ENCODE data around the gene SLC26A2. TPM values are rescaled to one million over a fixed set of nuclear protein-coding genes. Genes with fewer than 3 reads are reported as not detected.

The SLC26A2 gene
- total RNA-seq, 1 donor from 2014 or later: 11.0 TPM

DNA sequence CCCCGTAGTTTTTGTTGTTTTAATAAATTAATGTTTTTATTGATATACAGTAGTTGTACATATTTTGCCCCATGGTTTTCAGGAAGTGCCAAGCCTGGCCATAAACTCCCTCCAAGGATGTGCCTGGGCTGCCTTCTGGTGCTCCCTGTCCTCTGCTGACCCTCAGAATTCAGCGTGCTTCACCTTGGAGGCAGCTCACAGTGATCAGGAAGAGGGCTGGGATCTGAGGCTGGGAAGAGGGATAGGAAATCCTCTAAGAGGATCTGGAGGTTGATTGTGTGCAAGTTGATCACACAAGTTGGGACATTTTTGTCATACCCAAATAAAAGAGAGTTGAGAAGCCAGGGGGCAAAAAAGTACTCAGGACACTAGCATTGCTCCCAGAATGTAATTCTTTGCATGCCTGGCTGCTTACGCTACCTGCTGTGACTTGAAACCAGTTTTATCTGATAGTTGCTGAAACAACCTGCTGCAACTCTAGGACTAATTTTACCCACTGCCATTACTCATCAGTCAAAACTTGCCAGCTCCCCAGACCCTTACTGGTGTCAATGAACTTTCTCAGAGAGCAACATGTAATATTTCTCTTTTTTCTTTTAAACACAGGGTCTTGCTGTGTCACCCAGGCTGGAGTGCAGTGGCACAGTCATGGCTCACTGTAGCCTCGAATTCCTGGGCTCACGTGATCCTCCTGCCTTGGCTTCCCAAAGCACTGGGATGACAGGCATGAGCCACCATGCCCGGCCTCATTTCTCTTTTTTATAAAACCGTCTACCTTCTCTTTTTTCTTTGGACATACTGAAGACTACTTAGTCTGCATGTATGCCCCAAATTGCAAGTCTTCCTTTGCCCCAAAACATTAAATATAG is 44.9 kb upstream of the SLC26A2 start:
- no peaks in the 10 kb centered on the region for H3K36me3 Mint-ChIP-seq (ENCODE audit: low read depth)
- H3K27ac Mint-ChIP-seq: no peak overlapping the region
- intact Hi-C loops (cut with micrococcal nuclease): no loop called here
- ATAC-seq (ENCODE audit: low read depth) (no peak), DNase-seq (no peak)
- ChIA-PET CTCF (no interaction called here), POLR2A (no interaction called here)
- H3K27me3 Mint-ChIP-seq: peaks cover 13% of the 10 kb centered on the region
- H3K4me1 Mint-ChIP-seq: peaks cover 3% of the 10 kb centered on the region
- no peaks in the 10 kb centered on the region for H3K9me3 Mint-ChIP-seq
- TF ChIP-seq, protein P1, sequence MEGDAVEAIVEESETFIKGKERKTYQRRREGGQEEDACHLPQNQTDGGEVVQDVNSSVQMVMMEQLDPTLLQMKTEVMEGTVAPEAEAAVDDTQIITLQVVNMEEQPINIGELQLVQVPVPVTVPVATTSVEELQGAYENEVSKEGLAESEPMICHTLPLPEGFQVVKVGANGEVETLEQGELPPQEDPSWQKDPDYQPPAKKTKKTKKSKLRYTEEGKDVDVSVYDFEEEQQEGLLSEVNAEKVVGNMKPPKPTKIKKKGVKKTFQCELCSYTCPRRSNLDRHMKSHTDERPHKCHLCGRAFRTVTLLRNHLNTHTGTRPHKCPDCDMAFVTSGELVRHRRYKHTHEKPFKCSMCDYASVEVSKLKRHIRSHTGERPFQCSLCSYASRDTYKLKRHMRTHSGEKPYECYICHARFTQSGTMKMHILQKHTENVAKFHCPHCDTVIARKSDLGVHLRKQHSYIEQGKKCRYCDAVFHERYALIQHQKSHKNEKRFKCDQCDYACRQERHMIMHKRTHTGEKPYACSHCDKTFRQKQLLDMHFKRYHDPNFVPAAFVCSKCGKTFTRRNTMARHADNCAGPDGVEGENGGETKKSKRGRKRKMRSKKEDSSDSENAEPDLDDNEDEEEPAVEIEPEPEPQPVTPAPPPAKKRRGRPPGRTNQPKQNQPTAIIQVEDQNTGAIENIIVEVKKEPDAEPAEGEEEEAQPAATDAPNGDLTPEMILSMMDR (IDR thresholded peaks at IDR 0.05): no peak
- H3K4me3 Mint-ChIP-seq: no peak overlapping the region

DNA sequence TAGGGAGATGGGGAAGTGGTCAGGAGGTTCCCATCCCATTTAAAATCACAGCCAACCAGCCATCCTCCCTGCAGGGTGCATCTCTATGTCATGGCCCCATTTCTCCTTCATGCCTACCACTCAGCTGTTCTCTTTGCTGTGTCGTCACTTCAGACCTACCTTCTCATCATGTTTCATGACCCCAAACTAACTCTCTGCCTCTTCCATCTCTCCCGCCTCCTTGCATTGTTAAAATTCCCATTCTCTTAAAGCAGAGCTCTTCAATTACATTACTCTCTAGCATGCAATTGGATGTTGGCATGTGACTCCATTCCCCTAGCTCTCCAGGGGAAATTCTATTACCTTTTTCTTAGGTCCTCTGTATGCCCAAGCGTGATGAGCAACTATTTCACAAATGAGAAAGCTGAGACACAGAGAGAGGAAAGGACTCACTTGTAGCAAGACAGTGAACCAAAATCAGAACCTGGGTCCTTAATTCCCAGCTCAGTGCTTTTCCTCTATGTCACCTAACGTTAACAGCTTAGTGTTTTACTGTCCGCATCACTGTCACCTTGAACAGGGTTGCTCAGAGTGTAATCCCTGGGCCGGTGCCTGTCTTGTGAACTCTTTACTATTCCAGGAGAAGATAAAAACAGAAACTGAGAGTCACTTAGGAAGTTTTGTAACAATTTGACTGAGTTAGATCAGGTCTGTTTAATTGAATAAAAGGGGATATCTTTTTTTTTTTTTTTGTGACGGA is 44.1 kb upstream of the SLC26A2 start:
- TF ChIP-seq, protein P1 (IDR thresholded peaks at IDR 0.05): no peak
- CTCF ChIA-PET: interaction anchor here (0.7 kb wide), 1 partner anchor 77 kb away, joined by 3 read pairs; no protein-coding TSS in a partner anchor
- no peak overlapping the region for H3K4me3 Mint-ChIP-seq
- H3K4me1 Mint-ChIP-seq: peaks cover 3% of the 10 kb centered on the region
- DNase-seq (no peak), ATAC-seq (ENCODE audit: low read depth) (no peak)
- POLR2A ChIA-PET: no interaction called here
- H3K9me3 Mint-ChIP-seq: no peaks in the 10 kb centered on the region
- H3K27ac Mint-ChIP-seq: no peak overlapping the region
- H3K36me3 Mint-ChIP-seq (ENCODE audit: low read depth): no peaks in the 10 kb centered on the region
- intact Hi-C loops (cut with micrococcal nuclease): no loop called here
- peaks cover 7% of the 10 kb centered on the region for H3K27me3 Mint-ChIP-seq

DNA sequence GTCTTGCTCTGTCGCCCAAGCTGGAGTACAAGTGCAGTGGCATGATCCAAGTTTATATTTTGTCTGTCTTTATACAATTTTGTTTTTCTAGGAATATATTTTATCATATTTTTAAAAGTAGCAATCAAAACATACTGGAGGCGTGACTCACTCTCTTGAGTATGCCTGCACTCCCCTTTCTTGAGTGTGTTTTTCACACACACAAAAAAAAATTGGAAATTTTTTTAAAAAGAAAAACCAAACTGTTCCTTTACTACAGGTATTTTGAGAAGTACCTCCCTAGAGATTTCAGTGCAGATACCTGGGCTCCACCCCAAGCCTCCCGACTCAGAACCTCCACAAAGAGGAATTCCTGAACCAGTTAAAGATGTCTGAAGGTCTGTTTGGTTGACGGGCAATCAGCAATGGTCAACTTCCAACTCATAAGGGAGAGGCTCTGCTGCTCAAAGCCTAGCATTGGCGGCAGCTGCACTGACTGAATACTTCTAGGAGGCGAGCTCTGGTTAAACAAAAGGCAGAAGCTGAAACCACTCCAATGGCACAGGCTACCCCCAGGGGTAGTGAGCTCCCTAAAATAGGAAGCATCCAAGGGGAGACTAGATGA is 43.4 kb upstream of the SLC26A2 start:
- Mint-ChIP-seq H3K4me3 (no peak overlapping the region), H3K36me3 (ENCODE audit: low read depth) (no peaks in the 10 kb centered on the region), H3K4me1 (peaks cover 3% of the 10 kb centered on the region), H3K27ac (no peak overlapping the region), H3K9me3 (no peaks in the 10 kb centered on the region), H3K27me3 (peaks cover 5% of the 10 kb centered on the region)
- ChIA-PET CTCF (interaction anchor here (0.7 kb wide), 1 partner anchor 77 kb away, joined by 3 read pairs; no protein-coding TSS in a partner anchor), POLR2A (no interaction called here)
- TF ChIP-seq, protein P1 (IDR thresholded peaks at IDR 0.05): no peak
- intact Hi-C loops (cut with micrococcal nuclease): no loop called here
- no peak for DNase-seq
- no peak for ATAC-seq (ENCODE audit: low read depth)

DNA sequence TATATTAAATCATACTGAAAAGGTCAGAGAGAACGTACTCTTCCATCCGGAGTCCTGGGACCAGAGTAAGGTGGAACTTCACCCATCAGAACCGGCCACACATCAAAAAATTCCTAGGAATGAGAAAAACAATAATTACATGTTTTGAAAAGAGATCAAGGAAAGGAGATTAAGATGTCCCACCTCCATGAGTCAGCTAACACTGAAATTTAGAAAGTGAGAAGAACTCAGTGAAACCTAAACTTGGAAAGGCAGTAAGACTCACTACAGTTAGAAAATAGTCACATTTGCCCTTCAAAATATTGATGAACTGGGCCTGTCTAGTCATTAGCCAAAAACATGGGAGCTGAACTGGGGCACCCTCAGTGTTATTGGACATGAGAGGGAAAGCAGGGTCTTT is 39.0 kb upstream of the SLC26A2 start:
- H3K36me3 Mint-ChIP-seq (ENCODE audit: low read depth): no peaks in the 10 kb centered on the region
- ChIA-PET POLR2A (no interaction called here), CTCF (no interaction called here)
- H3K27me3 Mint-ChIP-seq: no peaks in the 10 kb centered on the region
- H3K27ac Mint-ChIP-seq: no peak overlapping the region
- TF ChIP-seq, protein P1 (IDR thresholded peaks at IDR 0.05): no peak
- intact Hi-C loops (cut with micrococcal nuclease): no loop called here
- no peak overlapping the region for H3K4me3 Mint-ChIP-seq
- no peaks in the 10 kb centered on the region for H3K4me1 Mint-ChIP-seq
- no peak for DNase-seq
- no peak for ATAC-seq (ENCODE audit: low read depth)
- H3K9me3 Mint-ChIP-seq: no peaks in the 10 kb centered on the region

DNA sequence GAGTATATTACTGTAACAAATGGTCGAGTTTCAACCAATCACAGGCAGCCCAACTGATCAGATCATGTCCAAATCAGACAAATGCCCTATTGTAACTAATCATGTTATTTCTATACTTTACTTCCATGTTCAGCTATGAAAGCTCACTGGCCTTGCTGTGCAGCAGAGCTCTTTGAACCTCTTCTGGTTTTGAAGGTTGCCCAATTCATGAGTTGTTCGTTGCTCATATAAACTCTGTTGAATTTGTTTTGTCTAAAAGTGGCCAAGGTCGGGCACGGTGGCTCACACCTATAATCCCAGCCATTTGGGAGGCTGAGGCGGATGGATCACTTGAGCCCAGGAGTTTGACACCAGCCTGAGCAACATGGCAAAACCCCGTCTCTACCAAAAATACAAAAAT is 37.6 kb upstream of the SLC26A2 start:
- H3K36me3 Mint-ChIP-seq (ENCODE audit: low read depth): no peaks in the 10 kb centered on the region
- H3K27me3 Mint-ChIP-seq: no peaks in the 10 kb centered on the region
- ChIA-PET POLR2A (no interaction called here), CTCF (no interaction called here)
- TF ChIP-seq, protein P1 (IDR thresholded peaks at IDR 0.05): no peak
- intact Hi-C loops (cut with micrococcal nuclease): no loop called here
- no peaks in the 10 kb centered on the region for H3K4me1 Mint-ChIP-seq
- no peak overlapping the region for H3K27ac Mint-ChIP-seq
- no peaks in the 10 kb centered on the region for H3K9me3 Mint-ChIP-seq
- no peak overlapping the region for H3K4me3 Mint-ChIP-seq
- ATAC-seq (ENCODE audit: low read depth) (no peak), DNase-seq (no peak)

Measured in activated B cell treated with CpG ODN at 0.5 μM for 24 hours (primary cell).